NCI-H187 (cell line): ENCODE data around the gene ARHGAP9.

Source experiments
- DNase-seq, 2 experiments: peaks; one replicate each; lab custom pipeline; 2025; lab: John Stamatoyannopoulos, UW

ARHGAP9 gene

GRCh38 chr12:57491393-57492280 is 12.0 kb upstream of the ARHGAP9 start:
- no peak for DNase-seq

GRCh38 chr12:57490126-57490525 is 10.5 kb upstream of the ARHGAP9 start:
- no peak for DNase-seq

DNA sequence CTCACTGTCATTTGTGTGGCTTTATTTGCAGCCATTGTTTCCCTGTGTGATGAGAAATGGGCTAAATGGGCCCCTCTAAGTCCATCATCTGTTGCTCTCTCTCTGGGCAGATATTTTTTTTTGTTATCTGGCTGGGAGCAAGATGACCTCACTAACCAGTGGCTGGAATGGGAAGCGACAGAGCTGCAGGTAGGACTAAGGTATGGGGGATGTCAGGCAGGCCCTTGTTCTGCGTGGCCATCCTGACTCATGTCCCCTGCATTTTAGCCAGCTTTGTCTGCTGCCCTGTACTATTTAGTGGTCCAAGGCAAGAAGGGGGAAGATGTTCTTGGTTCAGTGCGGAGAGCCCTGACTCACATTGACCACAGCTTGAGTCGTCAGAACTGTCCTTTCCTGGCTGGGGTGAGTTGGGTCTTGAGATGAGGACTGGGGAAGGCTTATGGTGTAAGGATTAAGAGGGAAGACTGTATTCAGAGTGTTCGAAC is 9.5 kb upstream of the ARHGAP9 start:
- no peak for DNase-seq

DNA sequence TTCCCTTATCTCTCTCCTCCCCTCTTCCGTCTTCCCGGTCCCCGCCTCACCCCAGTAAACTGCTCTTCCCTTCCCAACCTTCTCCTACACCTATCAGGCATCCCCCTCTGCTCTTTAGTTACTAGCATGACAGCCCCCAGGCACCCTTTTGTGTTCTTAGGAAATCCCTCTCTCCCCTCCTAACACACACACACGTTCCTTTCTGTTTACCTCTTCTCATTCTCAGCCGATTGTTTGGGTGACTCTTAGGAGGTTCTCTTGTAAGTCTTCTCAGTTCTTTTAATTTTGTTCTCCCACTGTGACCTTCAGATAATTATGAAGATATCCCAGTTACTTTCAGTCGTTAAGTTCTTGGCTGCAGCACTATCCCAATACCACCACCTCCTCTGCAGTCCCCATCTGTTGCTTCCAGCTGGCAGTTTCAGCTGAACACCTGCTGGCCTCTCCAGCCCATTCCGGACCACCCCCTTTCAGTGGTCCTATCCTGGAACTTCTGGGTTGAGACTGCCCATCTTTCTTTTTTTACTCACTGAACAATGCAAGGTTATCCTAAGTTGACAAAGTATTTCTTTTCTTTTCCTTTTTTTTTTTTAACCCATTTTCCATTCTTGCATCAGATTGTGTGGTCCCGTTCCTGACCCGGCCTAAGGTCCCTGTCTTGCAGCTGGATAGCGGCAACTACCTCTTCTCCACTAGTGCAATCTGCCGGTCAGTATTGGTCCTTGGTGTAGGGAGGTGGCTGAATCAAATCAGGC is 8.9 kb upstream of the ARHGAP9 start:
- no peak for DNase-seq

DNA sequence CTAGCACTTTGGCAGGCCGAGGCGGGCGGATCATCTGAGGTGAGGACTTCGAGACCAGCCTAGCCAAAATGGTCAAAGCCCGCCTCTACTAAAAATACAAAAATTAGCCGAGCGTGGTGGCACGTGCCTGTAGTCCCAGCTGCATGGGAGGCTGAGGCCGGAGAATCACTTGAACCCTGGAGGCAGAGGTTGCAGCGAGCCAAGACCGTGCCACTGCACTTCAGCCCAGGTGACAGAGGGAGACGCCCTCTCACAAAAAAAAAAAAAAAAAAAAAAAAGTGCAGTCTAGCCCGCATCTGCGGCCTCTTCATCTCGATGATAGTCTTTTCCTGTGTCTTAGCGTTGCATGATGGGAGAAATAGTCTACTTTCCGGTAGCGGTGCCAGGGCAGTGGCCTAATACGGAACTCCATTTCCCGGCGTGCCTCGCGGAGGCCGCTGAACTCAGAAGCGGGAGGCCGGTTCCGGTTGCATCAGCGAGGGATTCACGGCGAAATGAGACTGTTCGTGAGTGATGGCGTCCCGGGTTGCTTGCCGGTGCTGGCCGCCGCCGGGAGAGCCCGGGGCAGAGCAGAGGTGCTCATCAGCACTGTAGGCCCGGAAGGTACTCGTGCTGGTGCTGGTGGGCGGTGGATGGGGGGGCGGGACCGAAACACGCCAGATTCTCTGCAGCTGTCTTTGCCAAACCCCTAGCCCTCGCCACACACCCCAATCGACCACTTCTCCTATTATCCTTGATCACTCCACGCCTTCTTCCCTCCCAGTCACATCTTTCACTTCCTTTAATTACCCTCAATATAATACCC is 8.1 kb upstream of the ARHGAP9 start, which contains the start of gene MARS1:
TSS of gene MARS1 (plus strand) at position 472 of the 805 bp plus-strand sequence. CDS start at position 495, 23 bp downstream.
- peak; percentile 88 to 96 for DNase-seq

DNA sequence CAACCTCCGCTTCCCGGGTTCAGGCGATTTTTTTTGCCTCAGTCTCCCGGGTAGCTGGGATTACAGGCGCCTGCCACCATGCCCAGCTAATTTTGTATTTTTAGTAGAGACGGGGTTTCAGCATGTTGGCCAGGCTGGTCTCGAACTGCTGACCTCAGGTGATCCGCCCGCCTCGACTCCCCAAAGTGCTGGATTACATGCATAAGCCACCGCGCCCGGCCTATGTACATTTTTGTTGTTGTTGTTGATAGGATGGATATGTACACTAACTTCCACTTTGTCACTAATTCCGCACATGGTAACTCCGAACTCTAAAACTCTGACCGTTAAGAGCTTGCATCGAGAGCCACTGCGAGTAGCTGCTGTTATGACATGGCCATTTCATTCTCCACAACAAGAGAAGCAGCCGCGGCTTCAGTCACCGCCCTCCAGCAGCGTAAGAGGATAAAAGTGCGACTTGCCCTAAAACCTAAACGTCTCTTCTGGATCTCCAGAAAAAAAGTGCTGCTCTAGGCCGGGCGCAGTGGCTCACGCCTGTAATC is 7.5 kb upstream of the ARHGAP9 start:
- no peak for DNase-seq

- DNase-seq, result no peak
Measured at GRCh38 chr12:57485695-57486094, 6.0 kb upstream of the ARHGAP9 start.

DNA sequence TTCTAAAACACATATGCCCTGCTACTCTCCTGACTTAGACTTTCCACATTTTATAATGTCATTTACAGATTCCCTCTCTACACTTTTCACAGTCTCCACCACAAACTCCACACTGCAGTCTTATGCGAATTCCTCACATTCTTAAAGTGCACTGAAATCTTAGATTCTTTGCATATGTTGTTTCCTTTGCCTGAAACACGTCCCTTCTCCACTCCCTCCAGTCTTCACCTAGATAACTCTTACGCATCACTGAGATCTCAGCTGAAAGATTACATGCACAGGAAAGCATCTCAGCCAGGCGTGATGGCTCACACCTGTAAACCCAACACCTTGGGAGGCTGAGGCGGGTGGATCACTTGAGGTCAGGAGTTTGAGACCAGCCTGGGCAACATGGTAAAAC is 3.8 kb upstream of the ARHGAP9 start:
- no peak for DNase-seq

GRCh38 chr12:57481671-57482070 is 2.0 kb upstream of the ARHGAP9 start:
- no peak for DNase-seq

DNA sequence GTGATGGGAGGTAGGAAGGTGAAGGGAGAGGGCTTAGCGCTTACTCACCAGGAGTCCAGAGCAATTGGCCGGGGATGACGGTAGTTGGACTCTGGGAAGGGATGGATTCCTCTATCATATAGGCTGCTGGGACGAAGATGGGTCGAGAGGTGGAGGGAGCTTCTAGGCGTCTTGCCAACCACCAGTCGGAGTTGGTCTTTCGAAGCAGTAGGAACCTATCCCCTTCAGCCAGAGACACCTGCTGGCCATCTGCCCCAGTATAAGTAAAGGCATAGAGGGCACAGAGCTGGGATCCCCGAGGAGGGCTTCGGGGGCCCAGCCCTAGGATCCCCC is 657 bp downstream of the ARHGAP9 start:
- DNase-seq, result no peak

DNA sequence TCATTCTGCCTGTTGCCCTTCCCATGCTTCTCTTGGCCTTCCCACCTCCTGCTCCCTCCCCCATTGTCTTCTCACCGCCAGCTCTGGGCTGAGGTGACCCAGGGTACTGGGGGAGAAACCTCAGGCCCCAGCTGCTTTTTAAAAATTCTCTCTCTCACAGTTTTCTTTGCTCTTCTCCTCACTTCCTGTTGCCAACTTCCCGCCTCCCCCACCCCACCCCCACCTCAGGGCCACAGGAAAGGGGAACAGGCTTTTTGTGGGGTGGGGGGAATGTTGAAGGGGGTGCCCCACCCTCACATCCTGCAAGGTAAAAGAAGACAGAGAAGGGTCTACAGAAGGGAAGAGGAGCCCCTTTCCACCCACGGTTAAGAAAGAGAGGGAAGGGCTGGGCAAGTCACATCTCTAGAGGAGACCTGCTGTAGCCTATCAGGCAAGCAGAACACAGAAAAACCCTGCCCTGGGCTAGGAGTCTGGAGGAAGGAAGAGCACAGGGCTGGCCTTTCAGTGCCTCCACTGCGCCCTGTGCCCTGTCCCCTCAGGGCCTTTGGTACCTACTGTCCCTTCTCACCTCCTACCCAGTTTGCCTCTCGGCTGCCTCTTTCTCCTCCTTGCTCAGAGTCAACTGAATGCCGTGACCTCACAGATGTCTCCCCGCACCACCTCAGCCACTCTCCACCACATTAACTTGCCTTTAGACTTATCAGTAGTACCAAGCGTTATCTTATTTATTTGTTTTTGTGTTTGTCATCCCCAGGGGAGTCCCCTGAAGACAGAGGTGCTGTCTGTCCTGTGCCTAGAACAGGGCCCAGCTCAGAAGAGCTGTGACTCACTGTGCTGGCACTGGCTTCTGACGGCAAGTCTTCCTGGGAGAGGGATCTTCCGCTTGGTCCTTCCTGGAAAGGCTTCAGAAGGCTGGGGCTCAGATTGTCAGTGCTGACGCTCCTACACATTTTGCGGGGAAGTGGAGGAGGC is 1.7 kb downstream of the ARHGAP9 start:
- no peak for DNase-seq

DNA sequence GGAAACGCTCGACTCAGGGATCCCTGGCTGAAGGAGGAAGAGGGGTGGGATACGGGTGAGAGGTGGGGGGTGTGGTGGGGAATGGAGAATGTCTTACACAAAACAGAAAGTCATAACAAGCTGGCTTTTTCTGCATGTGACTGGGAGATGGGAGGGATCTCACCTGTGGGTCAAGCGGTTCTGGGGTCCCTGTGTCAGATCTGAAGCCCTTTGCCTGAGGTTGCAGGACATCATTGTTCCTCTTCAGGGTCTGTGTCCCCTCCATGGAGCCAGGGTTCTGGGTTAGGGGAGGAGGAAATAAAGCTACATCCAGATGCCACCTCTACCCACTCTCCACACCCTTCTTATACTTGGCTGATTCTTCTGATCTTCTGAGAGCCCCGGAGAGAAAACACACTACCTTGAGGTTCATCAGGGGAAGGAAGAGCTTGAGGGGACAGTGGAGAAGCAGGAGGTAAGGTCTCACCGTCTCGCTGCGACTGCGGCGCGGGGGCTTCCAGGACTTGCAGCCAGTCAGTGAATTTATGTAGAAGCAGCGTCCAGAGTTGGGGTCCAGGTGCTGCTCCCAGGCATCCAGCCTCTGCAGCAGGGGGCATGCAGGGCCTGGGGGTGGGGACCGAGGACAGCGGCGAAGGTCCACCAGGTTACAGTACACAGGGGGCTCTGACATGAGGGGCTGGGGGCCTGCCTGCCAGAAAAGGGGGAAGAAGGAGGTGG is 2.5 kb downstream of the ARHGAP9 start:
- no peak for DNase-seq

- no peak for DNase-seq
Measured at GRCh38 chr12:57476162-57476992, 3.3 kb downstream of the ARHGAP9 start.

DNA sequence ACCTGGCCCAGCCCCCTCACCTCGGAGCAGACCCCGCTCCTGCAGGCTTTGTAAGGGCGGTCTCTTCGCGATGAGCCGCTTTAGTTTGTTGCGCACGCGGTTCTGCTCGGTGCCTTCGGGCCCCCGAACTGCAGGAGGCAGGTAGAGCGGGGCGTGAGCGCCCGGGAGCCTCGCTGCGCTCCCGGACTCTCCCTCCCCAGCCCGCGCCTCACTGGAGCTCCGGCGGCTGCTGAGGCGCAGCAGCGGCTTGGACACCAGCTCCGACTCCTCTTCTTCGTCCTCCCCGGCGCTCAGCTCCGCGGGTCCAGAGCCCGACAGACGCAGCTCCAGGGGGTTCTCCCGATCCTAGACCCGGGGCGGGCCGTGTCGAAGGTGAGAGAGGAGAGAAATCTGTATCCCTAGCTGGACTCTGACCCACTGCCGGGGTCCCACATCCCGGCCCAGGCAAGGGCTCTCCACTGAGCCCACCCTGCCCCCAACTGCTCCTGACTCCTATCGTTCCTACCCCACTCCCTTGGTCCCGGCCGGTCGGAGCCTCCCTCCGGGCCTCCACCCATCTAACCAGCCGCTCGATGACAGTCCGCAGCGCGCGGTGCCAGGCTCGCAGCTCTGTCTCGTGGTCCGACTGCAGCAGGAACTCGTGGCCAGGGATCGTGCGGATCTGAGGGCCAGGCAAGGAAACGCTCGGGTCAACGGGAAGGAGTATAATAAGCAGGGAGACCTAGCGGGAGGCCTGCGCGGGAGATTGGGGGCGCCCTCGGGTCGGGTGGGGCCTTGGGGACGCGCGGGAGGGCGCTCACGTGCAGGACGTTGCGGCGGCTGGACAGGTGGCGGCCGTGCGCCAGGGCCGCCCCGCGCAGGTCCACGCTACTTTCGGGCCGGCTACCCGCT is 4.2 kb downstream of the ARHGAP9 start:
- no peak for DNase-seq

DNA sequence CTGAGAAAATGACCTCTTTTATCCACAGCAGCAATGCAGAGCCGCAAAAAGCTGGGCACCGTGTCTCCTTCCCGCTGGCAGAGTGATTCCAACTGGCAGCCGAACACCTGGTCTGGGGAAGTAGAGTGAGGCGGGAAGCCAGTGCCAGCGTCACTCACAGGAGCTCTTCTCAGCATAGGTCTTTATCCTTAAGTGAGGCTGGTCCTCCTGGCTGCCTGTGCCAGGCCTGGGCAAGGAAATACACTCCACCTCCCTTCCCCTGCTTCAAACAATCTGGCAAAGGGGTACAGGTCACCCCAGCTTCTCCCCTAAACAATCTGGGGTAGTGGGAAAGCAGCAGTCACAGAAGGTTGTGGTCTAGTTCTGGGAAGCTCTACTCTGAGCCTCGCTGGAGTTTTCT is 4.8 kb downstream of the ARHGAP9 start:
- no peak for DNase-seq

- no peak for DNase-seq
Measured at GRCh38 chr12:57474430-57474829, 5.2 kb downstream of the ARHGAP9 start.

GRCh38 chr12:57473886-57474285 is 5.8 kb downstream of the ARHGAP9 start:
- DNase-seq, result no peak

DNA sequence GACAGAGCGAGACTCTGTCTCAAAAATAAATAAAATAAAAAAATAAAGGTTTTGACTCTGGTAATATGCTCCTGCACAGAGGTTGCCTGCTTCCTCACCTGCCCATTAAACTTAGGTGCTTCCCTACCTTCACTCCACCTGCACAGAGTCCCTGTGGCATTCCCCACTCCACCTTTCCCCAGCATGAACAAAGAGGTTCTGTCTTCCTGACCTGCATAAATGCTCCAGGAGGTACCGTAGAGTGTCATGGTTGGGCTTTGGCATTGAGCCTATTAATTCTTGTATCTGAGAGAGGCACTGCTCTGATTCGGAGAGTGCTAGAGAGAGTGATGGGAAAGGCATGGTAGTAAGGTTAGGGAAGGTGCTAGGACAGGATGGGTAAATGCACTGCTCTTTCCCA is 6.3 kb downstream of the ARHGAP9 start:
- DNase-seq, result no peak
